ENCODE data around the gene HSPA1L.
A peak's percentile ranks its signal among the peaks of the same experiment; 100 is the strongest.
"Not testable (repeated sequence)": the region's sequence is repeated elsewhere in the genome, so short reads cannot be mapped to it uniquely, and the experiment has no call there.

HSPA1L gene

GRCh38 chr6:31825553-31825952 lies 10.5 kb upstream of the HSPA1L start:
- H3K9me3 ChIP-seq (ENCODE audit: insufficient read depth, low read depth, low read length): no peaks in the 10 kb centered on the region
- no peak overlapping the region for H3K9ac ChIP-seq (ENCODE audit: low read depth, low read length, poor library complexity, severe bottlenecking)
- no peaks in the 10 kb centered on the region for H3K9me2 ChIP-seq (replicated peaks; ENCODE audit: low read depth, low read length)
- H3K27me3 ChIP-seq (ENCODE audit: insufficient read depth, low read length, poor library complexity, severe bottlenecking): no peaks in the 10 kb centered on the region
- no peak overlapping the region for H3K4me2 ChIP-seq (ENCODE audit: low read depth, low read length, poor library complexity, severe bottlenecking)
- TF ChIP-seq EZH2phosphoT487 (IDR thresholded peaks at IDR 0.05; ENCODE audit: borderline replicate concordance) (no peak), CTCF (conservative IDR thresholded peaks at IDR 0.05; ENCODE audit: low read length) (no peak)
- H3K4me1 ChIP-seq (ENCODE audit: insufficient read depth, low read length, poor library complexity, severe bottlenecking): peaks cover 22% of the 10 kb centered on the region
- H3K36me3 ChIP-seq (ENCODE audit: insufficient read depth, low read length): no peaks in the 10 kb centered on the region
- H2AFZ ChIP-seq (ENCODE audit: low read length): no peak overlapping the region
- H3F3A ChIP-seq (ENCODE audit: low read depth): peaks cover 8% of the 10 kb centered on the region
- H3K4me3 ChIP-seq (ENCODE audit: low read length, poor library complexity, severe bottlenecking): no peak overlapping the region
- peaks cover 7% of the 10 kb centered on the region; the same call in 1 of the 2 replicates for H3K79me2 ChIP-seq (ENCODE audit: insufficient read depth, low read length)
- H4K20me1 ChIP-seq (ENCODE audit: insufficient read depth, low read length, poor library complexity, severe bottlenecking): no peaks in the 10 kb centered on the region

- H3K4me1 ChIP-seq (ENCODE audit: insufficient read depth, low read length, poor library complexity, severe bottlenecking): peaks cover 22% of the 10 kb centered on the region
- not testable (repeated sequence) for H3K9me3 ChIP-seq (ENCODE audit: insufficient read depth, low read depth, low read length); H3K27me3 ChIP-seq (ENCODE audit: insufficient read depth, low read length, poor library complexity, severe bottlenecking); H3K79me2 ChIP-seq (ENCODE audit: insufficient read depth, low read length); H4K20me1 ChIP-seq (ENCODE audit: insufficient read depth, low read length, poor library complexity, severe bottlenecking); H3F3A ChIP-seq (ENCODE audit: low read depth); H3K9ac ChIP-seq (ENCODE audit: low read depth, low read length, poor library complexity, severe bottlenecking); H2AFZ ChIP-seq (ENCODE audit: low read length); H3K36me3 ChIP-seq (ENCODE audit: insufficient read depth, low read length); H3K9me2 ChIP-seq (replicated peaks; ENCODE audit: low read depth, low read length); H3K4me2 ChIP-seq (ENCODE audit: low read depth, low read length, poor library complexity, severe bottlenecking); H3K4me3 ChIP-seq (ENCODE audit: low read length, poor library complexity, severe bottlenecking)
Observed at GRCh38 chr6:31823592-31824196, 8.6 kb upstream of the HSPA1L start.

GRCh38 chr6:31822036-31822821 lies 7.1 kb upstream of the HSPA1L start:
- Histone ChIP-seq H3K79me2 (ENCODE audit: insufficient read depth, low read length) (no peaks in the 10 kb centered on the region), H3K9me3 (ENCODE audit: insufficient read depth, low read depth, low read length) (no peaks in the 10 kb centered on the region), H3K4me2 (ENCODE audit: low read depth, low read length, poor library complexity, severe bottlenecking) (peak overlapping the region; percentile 74), H3K27me3 (ENCODE audit: insufficient read depth, low read length, poor library complexity, severe bottlenecking) (no peaks in the 10 kb centered on the region), H4K20me1 (ENCODE audit: insufficient read depth, low read length, poor library complexity, severe bottlenecking) (no peaks in the 10 kb centered on the region), H3K36me3 (ENCODE audit: insufficient read depth, low read length) (no peaks in the 10 kb centered on the region), H3K4me1 (ENCODE audit: insufficient read depth, low read length, poor library complexity, severe bottlenecking) (peaks cover 22% of the 10 kb centered on the region), H3K9me2 (replicated peaks; ENCODE audit: low read depth, low read length) (no peaks in the 10 kb centered on the region), H3F3A (ENCODE audit: low read depth) (peaks cover 6% of the 10 kb centered on the region; the same call in 1 of the 2 replicates), H2AFZ (ENCODE audit: low read length) (peak overlapping the region; percentile 94), H3K9ac (ENCODE audit: low read depth, low read length, poor library complexity, severe bottlenecking) (peak overlapping the region; percentile 77), H3K4me3 (ENCODE audit: low read length, poor library complexity, severe bottlenecking) (peak overlapping the region; percentile 77)
- no peak for TF ChIP-seq EZH2phosphoT487 (IDR thresholded peaks at IDR 0.05; ENCODE audit: borderline replicate concordance)

- Histone ChIP-seq H3K4me1 (ENCODE audit: insufficient read depth, low read length, poor library complexity, severe bottlenecking) (peaks cover 22% of the 10 kb centered on the region), H3K9me3 (ENCODE audit: insufficient read depth, low read depth, low read length) (no peaks in the 10 kb centered on the region), H3K4me2 (ENCODE audit: low read depth, low read length, poor library complexity, severe bottlenecking) (peak overlapping the region; percentile 74), H3K9ac (ENCODE audit: low read depth, low read length, poor library complexity, severe bottlenecking) (peak overlapping the region; percentile 77), H3K27me3 (ENCODE audit: insufficient read depth, low read length, poor library complexity, severe bottlenecking) (no peaks in the 10 kb centered on the region), H2AFZ (ENCODE audit: low read length) (peak overlapping the region; percentile 94), H3F3A (ENCODE audit: low read depth) (peaks cover 6% of the 10 kb centered on the region; the same call in 1 of the 2 replicates), H3K36me3 (ENCODE audit: insufficient read depth, low read length) (no peaks in the 10 kb centered on the region), H3K4me3 (ENCODE audit: low read length, poor library complexity, severe bottlenecking) (peak overlapping the region; percentile 77), H4K20me1 (ENCODE audit: insufficient read depth, low read length, poor library complexity, severe bottlenecking) (no peaks in the 10 kb centered on the region), H3K9me2 (replicated peaks; ENCODE audit: low read depth, low read length) (no peaks in the 10 kb centered on the region), H3K79me2 (ENCODE audit: insufficient read depth, low read length) (no peaks in the 10 kb centered on the region)
- TF ChIP-seq CTCF (conservative IDR thresholded peaks at IDR 0.05; ENCODE audit: low read length) (no peak), EZH2phosphoT487 (IDR thresholded peaks at IDR 0.05; ENCODE audit: borderline replicate concordance) (no peak)
Observed at GRCh38 chr6:31821301-31822035, 6.4 kb upstream of the HSPA1L start.

GRCh38 chr6:31820399-31820798 lies 5.3 kb upstream of the HSPA1L start:
- H4K20me1 ChIP-seq (ENCODE audit: insufficient read depth, low read length, poor library complexity, severe bottlenecking); H3K4me2 ChIP-seq (ENCODE audit: low read depth, low read length, poor library complexity, severe bottlenecking): not testable (repeated sequence)

More at GRCh38 chr6:31820399-31820798, 5.3 kb upstream of the HSPA1L start:
- H3K36me3 ChIP-seq (ENCODE audit: insufficient read depth, low read length); H3K9me2 ChIP-seq (replicated peaks; ENCODE audit: low read depth, low read length); H3K9me3 ChIP-seq (ENCODE audit: insufficient read depth, low read depth, low read length); H3F3A ChIP-seq (ENCODE audit: low read depth); H3K9ac ChIP-seq (ENCODE audit: low read depth, low read length, poor library complexity, severe bottlenecking); H3K27me3 ChIP-seq (ENCODE audit: insufficient read depth, low read length, poor library complexity, severe bottlenecking); H3K79me2 ChIP-seq (ENCODE audit: insufficient read depth, low read length); H2AFZ ChIP-seq (ENCODE audit: low read length); H3K4me3 ChIP-seq (ENCODE audit: low read length, poor library complexity, severe bottlenecking): not testable (repeated sequence)
- H3K4me1 ChIP-seq (ENCODE audit: insufficient read depth, low read length, poor library complexity, severe bottlenecking): peaks cover 22% of the 10 kb centered on the region
